ENCODE measurements around the gene AP1M2.

- TF ChIP-seq, protein P1, sequence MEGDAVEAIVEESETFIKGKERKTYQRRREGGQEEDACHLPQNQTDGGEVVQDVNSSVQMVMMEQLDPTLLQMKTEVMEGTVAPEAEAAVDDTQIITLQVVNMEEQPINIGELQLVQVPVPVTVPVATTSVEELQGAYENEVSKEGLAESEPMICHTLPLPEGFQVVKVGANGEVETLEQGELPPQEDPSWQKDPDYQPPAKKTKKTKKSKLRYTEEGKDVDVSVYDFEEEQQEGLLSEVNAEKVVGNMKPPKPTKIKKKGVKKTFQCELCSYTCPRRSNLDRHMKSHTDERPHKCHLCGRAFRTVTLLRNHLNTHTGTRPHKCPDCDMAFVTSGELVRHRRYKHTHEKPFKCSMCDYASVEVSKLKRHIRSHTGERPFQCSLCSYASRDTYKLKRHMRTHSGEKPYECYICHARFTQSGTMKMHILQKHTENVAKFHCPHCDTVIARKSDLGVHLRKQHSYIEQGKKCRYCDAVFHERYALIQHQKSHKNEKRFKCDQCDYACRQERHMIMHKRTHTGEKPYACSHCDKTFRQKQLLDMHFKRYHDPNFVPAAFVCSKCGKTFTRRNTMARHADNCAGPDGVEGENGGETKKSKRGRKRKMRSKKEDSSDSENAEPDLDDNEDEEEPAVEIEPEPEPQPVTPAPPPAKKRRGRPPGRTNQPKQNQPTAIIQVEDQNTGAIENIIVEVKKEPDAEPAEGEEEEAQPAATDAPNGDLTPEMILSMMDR (IDR thresholded peaks at IDR 0.05), result no peak
- TF ChIP-seq MYC (IDR thresholded peaks at IDR 0.05; ENCODE audit: borderline replicate concordance, low read length) (no peak), HDAC2 (IDR thresholded peaks at IDR 0.05) (no peak), POLR2A (IDR thresholded peaks at IDR 0.05; ENCODE audit: low read length) (no peak), SMC3 (IDR thresholded peaks at IDR 0.05) (no peak), RAD21 (conservative IDR thresholded peaks at IDR 0.05 in 1 of 2, IDR thresholded peaks at IDR 0.05 in 1 of 2) (no peak), EP300 (IDR thresholded peaks at IDR 0.05) (no peak), JUN (IDR thresholded peaks at IDR 0.05) (no peak), REST (IDR thresholded peaks at IDR 0.05) (no peak)
- TF ChIP-seq, protein P2, sequence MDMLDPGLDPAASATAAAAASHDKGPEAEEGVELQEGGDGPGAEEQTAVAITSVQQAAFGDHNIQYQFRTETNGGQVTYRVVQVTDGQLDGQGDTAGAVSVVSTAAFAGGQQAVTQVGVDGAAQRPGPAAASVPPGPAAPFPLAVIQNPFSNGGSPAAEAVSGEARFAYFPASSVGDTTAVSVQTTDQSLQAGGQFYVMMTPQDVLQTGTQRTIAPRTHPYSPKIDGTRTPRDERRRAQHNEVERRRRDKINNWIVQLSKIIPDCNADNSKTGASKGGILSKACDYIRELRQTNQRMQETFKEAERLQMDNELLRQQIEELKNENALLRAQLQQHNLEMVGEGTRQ (IDR thresholded peaks at IDR 0.05), result no peak
- TF ChIP-seq, protein P3, sequence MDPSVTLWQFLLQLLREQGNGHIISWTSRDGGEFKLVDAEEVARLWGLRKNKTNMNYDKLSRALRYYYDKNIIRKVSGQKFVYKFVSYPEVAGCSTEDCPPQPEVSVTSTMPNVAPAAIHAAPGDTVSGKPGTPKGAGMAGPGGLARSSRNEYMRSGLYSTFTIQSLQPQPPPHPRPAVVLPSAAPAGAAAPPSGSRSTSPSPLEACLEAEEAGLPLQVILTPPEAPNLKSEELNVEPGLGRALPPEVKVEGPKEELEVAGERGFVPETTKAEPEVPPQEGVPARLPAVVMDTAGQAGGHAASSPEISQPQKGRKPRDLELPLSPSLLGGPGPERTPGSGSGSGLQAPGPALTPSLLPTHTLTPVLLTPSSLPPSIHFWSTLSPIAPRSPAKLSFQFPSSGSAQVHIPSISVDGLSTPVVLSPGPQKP (IDR thresholded peaks at IDR 0.05; ENCODE audit: low read depth, low read length), result no peak
Measured at GRCh38 chr19:10583036-10583776, 3.9 kb downstream of the AP1M2 start.
